Jurkat, Clone E6-1 (cell line): ENCODE data around the gene KRTCAP2.
"Not testable (repeated sequence)": the region's sequence is repeated elsewhere in the genome, so short reads cannot be mapped to it uniquely, and the experiment has no call there.

Experiments
- DNase-seq: peaks from one replicate; pipeline ENCODE4 v3.0.0-alpha.2; 2011; ENCODE audit warnings: low read depth, low spot score
- H3K4me3 ChIP-seq: 2 replicates; pipeline ENCODE4 v1.5.1; 2011; ENCODE audit warnings: mild to moderate bottlenecking, low read length, control low read depth, moderate library complexity

KRTCAP2 gene

GRCh38 chr1:155202731-155203515 lies 29.8 kb upstream of the KRTCAP2 start:
- H3K4me3 ChIP-seq = no peak overlapping the region
- DNase-seq = no peak

GRCh38 chr1:155202198-155202597 lies 29.1 kb upstream of the KRTCAP2 start:
- no peak for DNase-seq
- no peak overlapping the region for H3K4me3 ChIP-seq

DNA sequence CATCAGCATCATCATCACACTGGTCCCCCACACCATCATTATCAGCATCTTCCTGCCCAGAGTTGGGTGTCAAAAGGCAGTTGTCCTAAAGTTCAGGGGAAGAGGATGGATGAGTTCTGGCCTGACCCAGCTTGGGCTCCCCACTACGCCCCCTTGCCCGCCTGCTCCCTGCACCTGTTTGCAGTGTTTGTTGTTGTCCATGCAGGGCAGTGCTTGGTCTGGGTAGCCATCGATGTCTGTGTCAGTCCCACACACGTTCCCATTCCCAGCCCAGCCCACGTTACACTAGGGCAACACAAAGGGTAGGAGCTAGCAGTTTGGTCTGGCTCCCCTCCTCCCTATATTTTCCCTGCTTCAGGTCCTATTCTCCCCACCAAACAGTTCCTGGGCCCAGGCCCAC lies 27.8 kb upstream of the KRTCAP2 start:
- no peak overlapping the region for H3K4me3 ChIP-seq
- DNase-seq = no peak

DNA sequence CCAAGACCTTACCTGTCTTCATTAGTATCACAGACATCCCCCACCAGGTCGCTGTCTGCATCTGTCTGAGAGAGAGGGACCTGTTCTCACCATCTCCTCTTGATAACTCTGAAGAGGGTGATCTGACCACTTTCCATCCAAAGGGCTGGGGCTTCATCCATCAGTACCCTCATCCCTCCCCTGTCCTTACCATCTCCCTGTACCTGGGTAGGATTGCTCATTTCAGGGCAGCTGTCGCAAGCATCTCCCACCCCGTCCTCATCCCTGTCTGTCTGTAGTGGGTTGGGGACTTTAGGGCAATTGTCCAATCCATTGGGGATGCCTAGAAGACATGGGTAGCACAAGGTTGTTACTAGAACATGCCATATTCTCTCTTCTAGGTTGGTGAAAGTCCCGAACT lies 26.7 kb upstream of the KRTCAP2 start:
- H3K4me3 ChIP-seq = no peak overlapping the region
- no peak for DNase-seq

- no peak for DNase-seq
Observed at GRCh38 chr1:155198547-155198906, 25.4 kb upstream of the KRTCAP2 start.

GRCh38 chr1:155197901-155198546 lies 24.9 kb upstream of the KRTCAP2 start:
- DNase-seq = no peak
- no peak overlapping the region for H3K4me3 ChIP-seq

More at GRCh38 chr1:155198547-155198906, 25.4 kb upstream of the KRTCAP2 start:
- no peak overlapping the region for H3K4me3 ChIP-seq

GRCh38 chr1:155196893-155197638 lies 24.0 kb upstream of the KRTCAP2 start:
- no peak overlapping the region for H3K4me3 ChIP-seq
- no peak for DNase-seq

DNA sequence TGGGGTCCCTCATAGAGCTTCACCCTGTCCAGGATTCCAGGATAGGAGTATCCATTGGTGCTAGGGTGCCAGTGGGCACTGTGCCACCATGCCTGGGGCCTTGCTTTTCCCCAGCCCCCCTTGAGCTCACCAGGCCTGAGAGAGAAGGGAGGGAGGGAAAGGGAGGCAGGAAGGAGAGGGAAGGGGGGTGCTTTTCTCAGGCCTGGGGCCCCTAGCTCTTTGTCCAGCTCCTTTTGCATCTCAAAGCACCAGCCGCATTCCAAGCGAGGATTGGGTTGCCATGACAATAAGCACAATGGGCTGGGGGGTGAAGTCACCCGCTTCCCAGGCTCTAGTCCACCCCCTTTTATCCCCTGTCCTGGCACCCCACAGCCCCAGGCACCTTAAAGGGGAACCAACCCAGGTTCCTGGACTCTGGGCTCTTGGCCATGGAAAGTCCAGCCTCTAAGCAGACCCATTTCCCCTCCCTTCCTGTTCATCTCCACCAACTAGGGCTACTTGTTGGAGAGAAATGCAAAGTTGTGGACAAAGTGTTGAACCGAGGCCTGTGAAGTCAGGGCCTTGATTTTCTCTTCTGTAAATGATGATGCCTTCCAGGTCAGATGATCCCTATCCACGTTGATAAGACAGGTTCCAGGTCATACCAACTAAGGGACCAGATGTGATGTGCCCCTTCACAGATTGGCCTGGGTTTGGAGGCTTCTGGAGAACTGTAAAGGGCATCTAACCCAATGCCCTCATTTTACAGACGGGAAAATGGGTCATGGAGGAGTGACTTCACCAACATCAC lies 23.2 kb upstream of the KRTCAP2 start:
- H3K4me3 ChIP-seq = no peak overlapping the region
- DNase-seq = no peak

DNA sequence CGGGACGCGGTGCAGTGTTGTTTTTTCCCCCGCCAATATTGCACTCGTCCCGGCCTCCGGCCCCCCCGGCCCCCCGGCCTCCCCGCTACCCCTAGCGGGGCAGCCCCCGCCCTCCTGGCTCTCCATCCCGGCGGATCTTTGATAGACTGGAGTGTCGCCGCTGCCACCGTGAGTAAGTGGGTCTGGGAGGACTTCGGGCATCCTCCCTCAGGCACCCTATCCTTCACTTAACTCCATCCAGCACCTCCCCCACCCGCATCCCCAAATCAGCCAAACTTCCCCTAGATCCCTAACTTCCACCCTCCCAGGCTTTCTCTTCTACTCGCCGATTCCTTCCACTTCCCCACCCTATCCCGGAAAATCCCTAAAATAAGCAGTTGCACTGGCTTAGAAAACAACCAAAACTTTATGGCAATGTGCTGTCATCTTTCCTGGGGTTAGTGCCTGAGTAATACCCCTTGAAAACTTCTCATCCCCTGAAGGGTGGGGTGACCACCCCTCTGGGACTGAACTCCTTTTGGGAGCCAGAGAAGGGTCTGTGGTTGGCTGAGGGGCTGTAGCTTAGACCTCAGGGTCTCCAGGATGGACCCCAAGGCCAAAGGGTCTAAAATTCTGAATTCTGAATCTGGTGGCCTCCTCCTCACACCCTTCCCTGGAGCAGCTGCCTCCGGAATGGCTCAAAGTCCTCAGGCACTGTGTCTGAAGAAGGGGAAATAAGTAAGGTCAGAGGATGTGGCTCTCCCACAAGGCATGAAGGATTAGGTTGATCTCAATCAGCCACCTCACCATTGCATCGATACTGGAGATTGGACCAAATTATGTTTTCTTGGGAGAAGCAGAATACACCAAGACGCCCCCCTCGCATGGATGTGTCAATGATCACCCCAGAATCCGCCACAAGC lies 22.3 kb upstream of the KRTCAP2 start:
- H3K4me3 ChIP-seq = peak overlapping the region; percentile 67
- DNase-seq = no peak

DNA sequence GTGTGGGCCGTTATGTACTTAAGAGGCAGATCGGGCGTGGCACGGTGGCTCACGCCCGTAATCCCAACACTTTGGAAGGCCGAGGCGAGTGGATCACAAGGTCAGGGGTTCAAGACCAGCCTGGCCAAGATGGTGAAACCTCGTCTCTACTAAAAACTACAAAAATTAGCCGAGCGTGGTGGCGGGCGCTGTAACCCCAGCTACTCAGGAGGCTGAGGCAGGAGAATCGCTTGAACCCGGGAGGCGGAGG lies 20.8 kb upstream of the KRTCAP2 start:
- H3K4me3 ChIP-seq = peak overlapping the region; percentile 61
- not testable (repeated sequence) for DNase-seq

GRCh38 chr1:155193275-155193990 lies 20.3 kb upstream of the KRTCAP2 start:
- DNase-seq = no peak
- H3K4me3 ChIP-seq = peak overlapping the region; percentile 61

- H3K4me3 ChIP-seq = peak overlapping the region; percentile 61
- no peak for DNase-seq
Observed at GRCh38 chr1:155192346-155193274, 19.5 kb upstream of the KRTCAP2 start.

- H3K4me3 ChIP-seq = no peak overlapping the region
- DNase-seq = no peak
Observed at GRCh38 chr1:155191904-155192303, 18.8 kb upstream of the KRTCAP2 start.

DNA sequence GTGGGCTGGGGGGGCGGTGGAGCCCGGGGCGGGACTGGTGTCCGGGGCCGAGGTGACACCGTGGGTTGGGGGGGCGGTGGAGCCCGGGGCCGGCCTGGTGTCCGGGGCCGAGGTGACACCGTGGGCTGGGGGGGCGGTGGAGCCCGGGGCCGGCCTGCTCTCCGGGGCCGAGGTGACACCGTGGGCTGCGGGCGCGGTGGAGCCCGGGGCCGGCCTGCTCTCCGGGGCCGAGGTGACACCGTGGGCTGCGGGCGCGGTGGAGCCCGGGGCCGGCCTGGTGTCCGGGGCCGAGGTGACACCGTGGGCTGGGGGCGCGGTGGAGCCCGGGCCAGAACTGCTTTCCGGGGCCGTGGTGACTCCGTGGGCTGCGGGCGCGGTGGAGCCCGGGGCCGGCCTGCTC lies 16.8 kb upstream of the KRTCAP2 start:
- H3K4me3 ChIP-seq, DNase-seq: not testable (repeated sequence)

- DNase-seq = no peak
- no peak overlapping the region for H3K4me3 ChIP-seq
Observed at GRCh38 chr1:155188268-155188667, 15.2 kb upstream of the KRTCAP2 start.

- DNase-seq = no peak
Observed at GRCh38 chr1:155187456-155187891, 14.4 kb upstream of the KRTCAP2 start.

More at GRCh38 chr1:155187456-155187891, 14.4 kb upstream of the KRTCAP2 start:
- H3K4me3 ChIP-seq = no peak overlapping the region
